ENCODE results near the gene COL5A3.

DNA sequence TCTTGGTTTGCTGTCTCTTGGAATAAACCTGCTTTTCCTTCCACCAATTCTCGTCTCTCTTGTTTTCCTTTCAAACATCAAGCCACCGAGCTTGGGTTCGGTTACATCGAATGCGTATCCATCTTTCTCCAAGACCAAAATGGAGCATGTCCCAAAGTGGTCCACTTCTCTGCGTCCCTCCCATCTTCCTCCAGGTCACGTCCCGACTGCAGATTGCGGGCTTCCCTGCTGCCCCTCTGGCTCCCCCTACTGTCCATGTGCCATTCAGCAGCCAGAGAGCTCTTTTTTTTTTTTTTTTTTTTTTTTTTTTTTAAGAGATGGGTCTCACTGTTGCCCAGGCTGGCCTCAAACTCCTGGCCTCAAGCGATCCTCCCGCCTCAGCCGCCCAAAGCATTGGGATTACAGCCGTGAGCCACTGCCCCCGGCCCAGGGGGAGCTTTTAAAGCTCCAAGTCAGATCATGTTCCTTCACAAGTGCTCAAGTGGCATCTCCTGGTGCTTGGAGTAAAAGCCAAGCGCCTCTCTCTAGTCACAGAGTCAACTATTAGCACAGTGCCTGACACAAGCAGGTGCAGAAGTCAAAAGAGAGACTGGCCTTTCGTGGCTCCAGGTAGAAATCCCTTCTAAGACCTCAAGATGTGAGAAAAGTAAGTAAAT is 10.0 kb downstream of the COL5A3 start:
- TF ChIP-seq POLR2AphosphoS5 (IDR thresholded peaks at IDR 0.05): no peak
- TF ChIP-seq, protein P1, sequence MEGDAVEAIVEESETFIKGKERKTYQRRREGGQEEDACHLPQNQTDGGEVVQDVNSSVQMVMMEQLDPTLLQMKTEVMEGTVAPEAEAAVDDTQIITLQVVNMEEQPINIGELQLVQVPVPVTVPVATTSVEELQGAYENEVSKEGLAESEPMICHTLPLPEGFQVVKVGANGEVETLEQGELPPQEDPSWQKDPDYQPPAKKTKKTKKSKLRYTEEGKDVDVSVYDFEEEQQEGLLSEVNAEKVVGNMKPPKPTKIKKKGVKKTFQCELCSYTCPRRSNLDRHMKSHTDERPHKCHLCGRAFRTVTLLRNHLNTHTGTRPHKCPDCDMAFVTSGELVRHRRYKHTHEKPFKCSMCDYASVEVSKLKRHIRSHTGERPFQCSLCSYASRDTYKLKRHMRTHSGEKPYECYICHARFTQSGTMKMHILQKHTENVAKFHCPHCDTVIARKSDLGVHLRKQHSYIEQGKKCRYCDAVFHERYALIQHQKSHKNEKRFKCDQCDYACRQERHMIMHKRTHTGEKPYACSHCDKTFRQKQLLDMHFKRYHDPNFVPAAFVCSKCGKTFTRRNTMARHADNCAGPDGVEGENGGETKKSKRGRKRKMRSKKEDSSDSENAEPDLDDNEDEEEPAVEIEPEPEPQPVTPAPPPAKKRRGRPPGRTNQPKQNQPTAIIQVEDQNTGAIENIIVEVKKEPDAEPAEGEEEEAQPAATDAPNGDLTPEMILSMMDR (IDR thresholded peaks at IDR 0.05): peak; percentile 35 to 52 (median 39)
- TF ChIP-seq POLR2A (IDR thresholded peaks at IDR 0.05): no peak

All from prostate gland (tissue), 2 donors.